Measurements from ENCODE around the gene TBC1D2B.

TBC1D2B gene

GRCh38 chr15:77985931-77986480, 91.5 kb downstream of the TBC1D2B start:
- no peak overlapping the region for H3K18ac ChIP-seq (ENCODE audit: low read length)
- H3K79me1 ChIP-seq (ENCODE audit: low read length), result peaks cover 3% of the 10 kb centered on the region
- H2BK12ac ChIP-seq (ENCODE audit: low read length), result no peak overlapping the region
- H3K4me1 ChIP-seq (ENCODE audit: control insufficient read depth in 1 of 2, insufficient read depth in 2 of 2, low read length in 2 of 2), result peaks cover 6 to 10% of the 10 kb centered on the region in 2 experiments
- no peak overlapping the region for H3K14ac ChIP-seq (ENCODE audit: low read length)
- no peak overlapping the region for H2AK5ac ChIP-seq (ENCODE audit: low read length)
- H3K9ac ChIP-seq (ENCODE audit: low read length), result no peak overlapping the region
- no peaks in the 10 kb centered on the region for H3K9me3 ChIP-seq (ENCODE audit: insufficient read depth, low read depth, low read length)
- no peak overlapping the region for H4K8ac ChIP-seq (ENCODE audit: low read depth, low read length)
- no peak overlapping the region for H3K27ac ChIP-seq (ENCODE audit: low read depth, low read length)
- H4K12ac ChIP-seq (ENCODE audit: low read depth, low read length), result no peak overlapping the region
- H3K4me3 ChIP-seq (ENCODE audit: low read depth, low read length), result no peak overlapping the region
- no peak overlapping the region for H2BK5ac ChIP-seq (ENCODE audit: low read depth, low read length, poor library complexity)
- no peak for DNase-seq
- no peaks in the 10 kb centered on the region for H3K27me3 ChIP-seq (ENCODE audit: insufficient read depth, low read length)
- no peak overlapping the region for H3K4ac ChIP-seq (ENCODE audit: low read depth, low read length)
- no peaks in the 10 kb centered on the region for H3K36me3 ChIP-seq (ENCODE audit: control insufficient read depth in 1 of 2, insufficient read depth in 2 of 2, low read length in 2 of 2)
- WGBS (ENCODE audit: extremely low coverage, insufficient coverage, insufficient read length), result no CpG with 5 or more reads among the region's 18 CpGs
- H2AFZ ChIP-seq (ENCODE audit: insufficient read depth, low read length, poor library complexity), result no peak overlapping the region
- H4K91ac ChIP-seq (ENCODE audit: low read depth, low read length), result no peak overlapping the region
- no peak overlapping the region for H3K23ac ChIP-seq (ENCODE audit: low read length)
- H3K4me2 ChIP-seq (ENCODE audit: low read length), result no peak overlapping the region
- no peaks in the 10 kb centered on the region for H3K79me2 ChIP-seq (ENCODE audit: control insufficient read depth, insufficient read depth, low read length, poor library complexity)
- H2BK120ac ChIP-seq (ENCODE audit: insufficient read depth, low read length, poor library complexity), result no peak overlapping the region

- peaks cover under 1 to 4% of the 10 kb centered on the region in 2 experiments for H3K4me1 ChIP-seq (ENCODE audit: control insufficient read depth in 1 of 2, insufficient read depth in 2 of 2, low read length in 2 of 2)
- no peaks in the 10 kb centered on the region for H3K27me3 ChIP-seq (ENCODE audit: insufficient read depth, low read length)
- no peaks in the 10 kb centered on the region for H3K9me3 ChIP-seq (ENCODE audit: insufficient read depth, low read depth, low read length)
- no peak overlapping the region for H2BK120ac ChIP-seq (ENCODE audit: insufficient read depth, low read length, poor library complexity)
- H4K8ac ChIP-seq (ENCODE audit: low read depth, low read length), result no peak overlapping the region
- no peak overlapping the region for H3K23ac ChIP-seq (ENCODE audit: low read length)
- no peaks in the 10 kb centered on the region for H3K79me1 ChIP-seq (ENCODE audit: low read length)
- H3K27ac ChIP-seq (ENCODE audit: low read depth, low read length), result no peak overlapping the region
- H3K4ac ChIP-seq (ENCODE audit: low read depth, low read length), result no peak overlapping the region
- H2BK5ac ChIP-seq (ENCODE audit: low read depth, low read length, poor library complexity), result no peak overlapping the region
- H3K79me2 ChIP-seq (ENCODE audit: control insufficient read depth, insufficient read depth, low read length, poor library complexity), result no peaks in the 10 kb centered on the region
- H2BK12ac ChIP-seq (ENCODE audit: low read length), result no peak overlapping the region
- H4K91ac ChIP-seq (ENCODE audit: low read depth, low read length), result no peak overlapping the region
- no peak for DNase-seq
- H3K4me3 ChIP-seq (ENCODE audit: low read depth, low read length), result no peak overlapping the region
- H3K4me2 ChIP-seq (ENCODE audit: low read length), result no peak overlapping the region
- H2AFZ ChIP-seq (ENCODE audit: insufficient read depth, low read length, poor library complexity), result no peak overlapping the region
- H3K9ac ChIP-seq (ENCODE audit: low read length), result no peak overlapping the region
- H2AK5ac ChIP-seq (ENCODE audit: low read length), result no peak overlapping the region
- no peak overlapping the region for H4K12ac ChIP-seq (ENCODE audit: low read depth, low read length)
- WGBS (ENCODE audit: extremely low coverage, insufficient coverage, insufficient read length), result no CpG with 5 or more reads among the region's 23 CpGs
- H3K36me3 ChIP-seq (ENCODE audit: control insufficient read depth in 1 of 2, insufficient read depth in 2 of 2, low read length in 2 of 2), result no peaks in the 10 kb centered on the region
- no peak overlapping the region for H3K18ac ChIP-seq (ENCODE audit: low read length)
- H3K14ac ChIP-seq (ENCODE audit: low read length), result no peak overlapping the region
Measured at GRCh38 chr15:77985031-77985930, 92.2 kb downstream of the TBC1D2B start.

GRCh38 chr15:77984446-77984861, 93.1 kb downstream of the TBC1D2B start:
- Histone ChIP-seq H4K8ac (ENCODE audit: low read depth, low read length) (no peak overlapping the region), H3K9me3 (ENCODE audit: insufficient read depth, low read depth, low read length) (no peaks in the 10 kb centered on the region), H4K12ac (ENCODE audit: low read depth, low read length) (no peak overlapping the region), H2AK5ac (ENCODE audit: low read length) (no peak overlapping the region), H2BK12ac (ENCODE audit: low read length) (no peak overlapping the region), H3K23ac (ENCODE audit: low read length) (no peak overlapping the region), H3K79me1 (ENCODE audit: low read length) (no peaks in the 10 kb centered on the region), H3K36me3 (ENCODE audit: control insufficient read depth in 1 of 2, insufficient read depth in 2 of 2, low read length in 2 of 2) (no peaks in the 10 kb centered on the region), H4K91ac (ENCODE audit: low read depth, low read length) (no peak overlapping the region), H3K9ac (ENCODE audit: low read length) (no peak overlapping the region), H3K18ac (ENCODE audit: low read length) (no peak overlapping the region), H2AFZ (ENCODE audit: insufficient read depth, low read length, poor library complexity) (no peak overlapping the region), H2BK120ac (ENCODE audit: insufficient read depth, low read length, poor library complexity) (no peak overlapping the region), H3K4me3 (ENCODE audit: low read depth, low read length) (no peak overlapping the region), H3K27me3 (ENCODE audit: insufficient read depth, low read length) (no peaks in the 10 kb centered on the region), H3K79me2 (ENCODE audit: control insufficient read depth, insufficient read depth, low read length, poor library complexity) (no peaks in the 10 kb centered on the region), H3K4me2 (ENCODE audit: low read length) (no peak overlapping the region), H3K4ac (ENCODE audit: low read depth, low read length) (no peak overlapping the region), H3K14ac (ENCODE audit: low read length) (no peak overlapping the region), H2BK5ac (ENCODE audit: low read depth, low read length, poor library complexity) (no peak overlapping the region), H3K4me1 (ENCODE audit: control insufficient read depth in 1 of 2, insufficient read depth in 2 of 2, low read length in 2 of 2) (no peaks in the 10 kb centered on the region), H3K27ac (ENCODE audit: low read depth, low read length) (no peak overlapping the region)
- no CpG with 5 or more reads among the region's 7 CpGs for WGBS (ENCODE audit: extremely low coverage, insufficient coverage, insufficient read length)
- DNase-seq, result no peak

GRCh38 chr15:77983708-77984445, 93.6 kb downstream of the TBC1D2B start:
- Histone ChIP-seq H3K23ac (ENCODE audit: low read length) (no peak overlapping the region), H3K4me2 (ENCODE audit: low read length) (no peak overlapping the region), H3K4me3 (ENCODE audit: low read depth, low read length) (no peak overlapping the region), H4K8ac (ENCODE audit: low read depth, low read length) (no peak overlapping the region), H2BK5ac (ENCODE audit: low read depth, low read length, poor library complexity) (no peak overlapping the region), H4K91ac (ENCODE audit: low read depth, low read length) (no peak overlapping the region), H3K4me1 (ENCODE audit: control insufficient read depth in 1 of 2, insufficient read depth in 2 of 2, low read length in 2 of 2) (peaks cover 0 to 2% of the 10 kb centered on the region in 2 experiments), H3K27me3 (ENCODE audit: insufficient read depth, low read length) (no peaks in the 10 kb centered on the region), H3K36me3 (ENCODE audit: control insufficient read depth in 1 of 2, insufficient read depth in 2 of 2, low read length in 2 of 2) (no peaks in the 10 kb centered on the region), H3K14ac (ENCODE audit: low read length) (no peak overlapping the region), H2BK120ac (ENCODE audit: insufficient read depth, low read length, poor library complexity) (no peak overlapping the region), H2AFZ (ENCODE audit: insufficient read depth, low read length, poor library complexity) (no peak overlapping the region), H3K9ac (ENCODE audit: low read length) (no peak overlapping the region), H2AK5ac (ENCODE audit: low read length) (no peak overlapping the region), H3K79me1 (ENCODE audit: low read length) (no peaks in the 10 kb centered on the region), H3K4ac (ENCODE audit: low read depth, low read length) (no peak overlapping the region), H3K18ac (ENCODE audit: low read length) (no peak overlapping the region), H3K27ac (ENCODE audit: low read depth, low read length) (no peak overlapping the region), H2BK12ac (ENCODE audit: low read length) (no peak overlapping the region), H4K12ac (ENCODE audit: low read depth, low read length) (no peak overlapping the region), H3K79me2 (ENCODE audit: control insufficient read depth, insufficient read depth, low read length, poor library complexity) (no peaks in the 10 kb centered on the region), H3K9me3 (ENCODE audit: insufficient read depth, low read depth, low read length) (no peaks in the 10 kb centered on the region)
- WGBS (ENCODE audit: extremely low coverage, insufficient coverage, insufficient read length), result no CpG with 5 or more reads among the region's 15 CpGs
- no peak for DNase-seq

Data from trophoblast cell (in vitro differentiated cells and primary cell).